MCF 10A (cell line): ENCODE results near the gene SUCLG2. TPM values are rescaled to one million over a fixed set of nuclear protein-coding genes. Genes with fewer than 3 reads are reported as not detected.

Source experiments
- BruUV-seq: library from RNA; stranded (reverse); fragments of 400-500 nt; replicated peaks from 2 replicates; lab custom pipeline; 2021; lab: Mats Ljungman, UMichigan
- CTCF ChIA-PET: fragments of 300-600 bp; sonication (Branson Sonifier 250); formaldehyde crosslinking; extraction: SDS; loops from one replicate; lab custom pipeline; 2021; ENCODE audit warnings: antibody characterized with exemption, inconsistent platforms; lab: Yijun Ruan, JAX
- POLR2A ChIA-PET: fragments of 300-600, 350-650 bp; sonication (Branson Sonifier 250); formaldehyde crosslinking; extraction: SDS; loops from one replicate; lab custom pipeline; 2020; ENCODE audit warnings: antibody characterized with exemption, inconsistent platforms; lab: Yijun Ruan, JAX
- DNase-seq: peaks from one replicate; pipeline ENCODE4 v3.0.0-alpha.2; 2018; ENCODE audit not compliant: unreplicated experiment
- H3K27ac Mint-ChIP-seq: one replicate; pipeline ENCODE4 v1.8.0; 2022; ENCODE audit warnings: mild to moderate bottlenecking, low read depth, mixed read lengths; ENCODE audit not compliant: unreplicated experiment
- H3K27me3 Mint-ChIP-seq: one replicate; pipeline ENCODE4 v1.8.0; 2022; ENCODE audit warnings: mixed read lengths; ENCODE audit not compliant: insufficient read depth, unreplicated experiment
- H3K36me3 Mint-ChIP-seq: one replicate; pipeline ENCODE4 v1.8.0; 2022; ENCODE audit warnings: mild to moderate bottlenecking, moderate library complexity, mixed read lengths; ENCODE audit not compliant: insufficient read depth, unreplicated experiment
- H3K4me1 Mint-ChIP-seq: one replicate; pipeline ENCODE4 v1.8.0; 2022; ENCODE audit warnings: mixed read lengths; ENCODE audit not compliant: insufficient read depth, unreplicated experiment
- H3K4me3 Mint-ChIP-seq: one replicate; pipeline ENCODE4 v1.8.0; 2022; ENCODE audit warnings: mild to moderate bottlenecking, moderate library complexity, mixed read lengths; ENCODE audit not compliant: unreplicated experiment
- H3K9me3 Mint-ChIP-seq: one replicate; pipeline ENCODE4 v1.8.0; 2022; ENCODE audit warnings: mixed read lengths; ENCODE audit not compliant: unreplicated experiment
- intact Hi-C: fragments of 100-400 bp; cut with micrococcal nuclease; formaldehyde crosslinking; loops from 2 replicates; pipeline ENCODE4 v1.14.1; 2022
- total RNA-seq: library from RNA; stranded (reverse); gene quantifications from 2 replicates; pipeline ENCODE4 v1.2.3, GENCODE V29; 2022
- TF ChIP-seq, protein P1 (sequence below): fragments of 200-600 bp; IDR thresholded peaks from one replicate; pipeline ENCODE4 v1.8.0; 2022; ENCODE audit warnings: antibody characterized with exemption, mild to moderate bottlenecking; ENCODE audit not compliant: unreplicated experiment

The SUCLG2 gene
- total RNA-seq, 1 experiment from 2014 or later: 55.6 TPM

DNA sequence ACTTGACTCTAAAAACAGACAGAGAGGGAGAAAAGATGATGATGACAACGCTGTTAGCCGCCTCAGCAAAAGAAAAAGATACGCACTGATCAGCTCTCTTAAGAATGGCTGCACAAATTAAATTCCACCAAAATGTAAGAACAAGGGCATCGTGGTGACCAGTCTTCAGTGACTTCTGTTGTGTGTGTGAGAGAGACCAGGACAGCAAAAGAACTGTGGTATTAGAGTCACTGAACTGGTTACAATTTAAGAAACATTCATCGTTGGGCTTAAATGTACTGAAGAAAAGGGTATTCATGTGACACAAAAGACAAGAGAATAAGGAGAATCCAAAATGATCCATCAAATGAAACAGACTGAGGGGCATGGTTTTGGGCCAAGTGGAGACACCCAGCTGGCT, 86.5 kb downstream of the SUCLG2 start:
- Mint-ChIP-seq H3K27ac (no peak overlapping the region), H3K9me3 (peaks cover 7% of the 10 kb centered on the region), H3K27me3 (no peaks in the 10 kb centered on the region), H3K4me3 (no peak overlapping the region), H3K36me3 (peaks cover 4% of the 10 kb centered on the region), H3K4me1 (no peaks in the 10 kb centered on the region)
- TF ChIP-seq, protein P1, sequence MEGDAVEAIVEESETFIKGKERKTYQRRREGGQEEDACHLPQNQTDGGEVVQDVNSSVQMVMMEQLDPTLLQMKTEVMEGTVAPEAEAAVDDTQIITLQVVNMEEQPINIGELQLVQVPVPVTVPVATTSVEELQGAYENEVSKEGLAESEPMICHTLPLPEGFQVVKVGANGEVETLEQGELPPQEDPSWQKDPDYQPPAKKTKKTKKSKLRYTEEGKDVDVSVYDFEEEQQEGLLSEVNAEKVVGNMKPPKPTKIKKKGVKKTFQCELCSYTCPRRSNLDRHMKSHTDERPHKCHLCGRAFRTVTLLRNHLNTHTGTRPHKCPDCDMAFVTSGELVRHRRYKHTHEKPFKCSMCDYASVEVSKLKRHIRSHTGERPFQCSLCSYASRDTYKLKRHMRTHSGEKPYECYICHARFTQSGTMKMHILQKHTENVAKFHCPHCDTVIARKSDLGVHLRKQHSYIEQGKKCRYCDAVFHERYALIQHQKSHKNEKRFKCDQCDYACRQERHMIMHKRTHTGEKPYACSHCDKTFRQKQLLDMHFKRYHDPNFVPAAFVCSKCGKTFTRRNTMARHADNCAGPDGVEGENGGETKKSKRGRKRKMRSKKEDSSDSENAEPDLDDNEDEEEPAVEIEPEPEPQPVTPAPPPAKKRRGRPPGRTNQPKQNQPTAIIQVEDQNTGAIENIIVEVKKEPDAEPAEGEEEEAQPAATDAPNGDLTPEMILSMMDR: no peak
- no TSS peak for BruUV-seq
- DNase-seq: no peak
- ChIA-PET POLR2A (no interaction called here), CTCF (interaction anchor here (1.0 kb wide), 1 partner anchor 68 kb away, joined by 5 read pairs; no protein-coding TSS in a partner anchor)
- intact Hi-C loops: no loop called here

DNA sequence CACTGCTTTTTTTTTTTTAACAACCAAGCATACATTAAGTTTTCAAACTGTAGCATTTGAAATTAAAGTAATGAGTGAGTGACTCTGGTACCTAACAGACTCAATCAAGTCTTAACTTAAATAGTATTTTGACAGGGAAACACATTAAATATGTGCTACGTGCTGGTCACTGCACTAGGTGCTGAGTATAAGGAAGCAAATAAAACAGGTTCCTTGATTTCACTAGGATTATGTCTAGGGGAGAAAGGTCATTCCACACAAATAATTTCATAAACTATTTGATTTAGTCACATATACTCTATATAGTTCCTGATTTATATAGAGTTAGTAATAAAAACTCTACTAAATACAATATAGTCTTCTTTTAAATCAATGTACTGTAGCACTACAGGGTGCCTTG, 89.4 kb downstream of the SUCLG2 start:
- H3K9me3 Mint-ChIP-seq: peaks cover 7% of the 10 kb centered on the region
- BruUV-seq: no TSS peak
- H3K4me1 Mint-ChIP-seq: no peaks in the 10 kb centered on the region
- intact Hi-C loops: no loop called here
- no peak for DNase-seq
- no peak overlapping the region for H3K27ac Mint-ChIP-seq
- TF ChIP-seq, protein P1: no peak
- ChIA-PET CTCF (interaction anchor here (1.0 kb wide), 1 partner anchor 37 kb away, joined by 3 read pairs; no protein-coding TSS in a partner anchor), POLR2A (interaction anchor here (0.7 kb wide), 1 partner anchor 18 kb away, joined by 3 read pairs; no protein-coding TSS in a partner anchor)
- H3K36me3 Mint-ChIP-seq: peaks cover 7% of the 10 kb centered on the region
- no peaks in the 10 kb centered on the region for H3K27me3 Mint-ChIP-seq
- no peak overlapping the region for H3K4me3 Mint-ChIP-seq

DNA sequence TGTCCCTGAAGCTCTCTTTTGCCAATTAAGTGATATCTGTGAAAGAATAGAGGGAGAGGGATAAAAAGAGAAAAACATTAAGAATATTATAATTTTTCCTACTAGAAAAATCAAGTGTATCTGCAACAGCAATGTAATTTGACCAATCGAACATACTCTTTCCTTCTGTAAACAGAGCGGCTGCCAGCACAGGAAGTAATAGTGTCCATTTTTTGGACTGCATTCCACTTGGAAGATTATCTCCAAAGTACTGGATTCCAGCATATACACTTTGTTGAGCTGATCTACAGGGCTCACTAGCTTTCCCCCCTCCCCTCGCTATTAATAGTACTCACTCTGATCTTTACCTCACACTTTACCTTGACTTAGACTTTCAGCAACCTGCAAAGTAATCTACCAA, 90.4 kb downstream of the SUCLG2 start:
- H3K36me3 Mint-ChIP-seq: peaks cover 12% of the 10 kb centered on the region
- DNase-seq: no peak
- H3K9me3 Mint-ChIP-seq: peaks cover 7% of the 10 kb centered on the region
- TF ChIP-seq, protein P1: no peak
- H3K4me1 Mint-ChIP-seq: no peaks in the 10 kb centered on the region
- H3K27me3 Mint-ChIP-seq: no peaks in the 10 kb centered on the region
- no peak overlapping the region for H3K27ac Mint-ChIP-seq
- H3K4me3 Mint-ChIP-seq: no peak overlapping the region
- ChIA-PET CTCF (interaction anchor here (1.0 kb wide), 1 partner anchor 38 kb away, joined by 3 read pairs; no protein-coding TSS in a partner anchor), POLR2A (no interaction called here)
- BruUV-seq: no TSS peak
- intact Hi-C loops: no loop called here

DNA sequence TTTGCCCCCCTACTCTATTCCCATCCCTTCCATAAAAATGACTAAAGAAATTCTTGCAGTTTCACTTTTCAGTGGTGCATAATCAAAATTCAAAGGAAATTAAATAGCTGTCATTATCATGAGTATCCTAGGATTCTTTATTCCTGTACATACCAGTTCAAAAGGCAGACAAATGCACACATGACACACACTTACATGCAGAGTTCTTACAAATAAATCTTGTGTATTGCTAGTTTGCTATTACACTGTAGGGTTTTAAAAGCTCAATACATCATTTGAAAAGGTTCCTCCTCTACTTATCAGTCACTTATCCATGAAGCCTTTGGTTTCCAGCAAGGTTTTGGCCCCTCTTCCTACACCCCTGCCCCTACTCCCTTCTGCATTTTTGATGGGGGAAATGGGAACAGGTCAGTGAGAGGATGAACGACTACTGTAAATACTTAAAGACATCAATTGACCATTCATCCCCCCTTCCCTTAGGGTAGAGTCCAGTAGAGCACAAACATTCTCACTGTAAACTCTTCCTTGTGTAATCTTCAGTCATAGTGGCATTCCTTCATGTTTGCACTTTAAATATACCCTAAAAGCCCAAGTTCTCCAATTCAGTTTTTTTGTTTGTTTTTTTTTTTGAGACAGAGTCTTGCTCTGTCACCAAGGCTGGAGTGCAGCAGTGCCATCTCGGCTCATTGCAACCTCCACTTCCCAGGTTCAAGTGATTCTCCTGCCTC, 92.6 kb downstream of the SUCLG2 start:
- no peaks in the 10 kb centered on the region for H3K4me1 Mint-ChIP-seq
- TF ChIP-seq, protein P1: no peak
- ChIA-PET POLR2A (interaction anchor here (1.6 kb wide), 1 partner anchor 20 kb away, joined by 5 read pairs; no protein-coding TSS in a partner anchor), CTCF (interaction anchor here (0.6 kb wide), 1 partner anchor 38 kb away, joined by 3 read pairs; no protein-coding TSS in a partner anchor)
- DNase-seq: no peak
- H3K36me3 Mint-ChIP-seq: peaks cover 31% of the 10 kb centered on the region
- BruUV-seq: no TSS peak
- H3K27me3 Mint-ChIP-seq: no peaks in the 10 kb centered on the region
- intact Hi-C loops: no loop called here
- no peaks in the 10 kb centered on the region for H3K9me3 Mint-ChIP-seq
- H3K27ac Mint-ChIP-seq: no peak overlapping the region
- no peak overlapping the region for H3K4me3 Mint-ChIP-seq
